Mesothelial cell of epicardium (in vitro differentiated cells): ENCODE results near the gene PGF. TPM values are rescaled to one million over a fixed set of nuclear protein-coding genes. Genes with fewer than 3 reads are reported as not detected.

Experiments
- DNase-seq, 2 experiments: peaks; one replicate each; pipeline ENCODE4 v3.0.0; 2021; ENCODE audit warnings: low spot score in 2 of 2; ENCODE audit not compliant: unreplicated experiment in 2 of 2
- H3K27ac Mint-ChIP-seq: 2 replicates; pipeline ENCODE4 v1.8.0; 2021; ENCODE audit warnings: mixed read lengths
- H3K27me3 Mint-ChIP-seq: 2 replicates; pipeline ENCODE4 v1.8.0; 2021; ENCODE audit warnings: low read depth, mixed read lengths
- H3K36me3 Mint-ChIP-seq: 2 replicates; pipeline ENCODE4 v1.8.0; 2021; ENCODE audit warnings: mixed read lengths
- H3K4me1 Mint-ChIP-seq: 2 replicates; pipeline ENCODE4 v1.8.0; 2021; ENCODE audit warnings: mixed read lengths
- H3K4me3 Mint-ChIP-seq: 2 replicates; pipeline ENCODE4 v1.8.0; 2021; ENCODE audit warnings: mild to moderate bottlenecking, moderate library complexity, mixed read lengths
- H3K9me3 Mint-ChIP-seq: 2 replicates; pipeline ENCODE4 v1.8.0; 2021; ENCODE audit warnings: mixed read lengths
- total RNA-seq: library from RNA; stranded (reverse); gene quantifications from 3 replicates; pipeline ENCODE4 v1.2.1, GENCODE V29; 2021
- TF ChIP-seq, protein P1 (sequence below): fragments of 200-600 bp; sonication (generic); IDR thresholded peaks from one replicate; pipeline ENCODE4 v1.5.0; 2021; ENCODE audit warnings: antibody characterized with exemption; ENCODE audit not compliant: unreplicated experiment

PGF gene
- total RNA-seq, 1 donor from 2014 or later = 9.6 TPM

DNA sequence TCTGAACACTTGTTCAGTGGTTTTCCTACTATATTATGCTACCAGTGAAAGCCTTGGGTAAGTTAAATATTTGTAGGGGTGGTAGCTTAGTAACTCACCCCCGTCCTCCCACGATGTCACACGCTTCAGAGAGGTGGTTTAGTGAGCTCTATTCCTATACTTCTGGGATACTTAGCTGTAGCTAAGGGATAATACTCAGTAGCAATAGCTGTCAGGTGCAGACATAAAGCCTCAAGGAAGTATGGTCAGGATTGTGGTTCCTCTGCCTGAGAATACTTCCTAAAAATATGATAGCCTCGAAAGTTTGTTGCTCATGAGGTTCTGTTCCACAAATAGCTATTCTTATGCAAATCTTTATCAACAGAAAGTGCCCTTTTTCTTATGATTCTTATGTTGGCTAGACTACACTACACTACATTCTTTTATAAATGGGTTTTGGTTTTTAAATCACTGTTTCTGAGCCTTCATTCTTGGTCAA lies 61.7 kb downstream of the PGF start:
- Mint-ChIP-seq H3K27ac (no peak overlapping the region), H3K27me3 (no peaks in the 10 kb centered on the region), H3K4me3 (no peak overlapping the region), H3K4me1 (no peaks in the 10 kb centered on the region), H3K9me3 (no peaks in the 10 kb centered on the region), H3K36me3 (peaks cover 52% of the 10 kb centered on the region)
- DNase-seq = no peak
- TF ChIP-seq, protein P1, sequence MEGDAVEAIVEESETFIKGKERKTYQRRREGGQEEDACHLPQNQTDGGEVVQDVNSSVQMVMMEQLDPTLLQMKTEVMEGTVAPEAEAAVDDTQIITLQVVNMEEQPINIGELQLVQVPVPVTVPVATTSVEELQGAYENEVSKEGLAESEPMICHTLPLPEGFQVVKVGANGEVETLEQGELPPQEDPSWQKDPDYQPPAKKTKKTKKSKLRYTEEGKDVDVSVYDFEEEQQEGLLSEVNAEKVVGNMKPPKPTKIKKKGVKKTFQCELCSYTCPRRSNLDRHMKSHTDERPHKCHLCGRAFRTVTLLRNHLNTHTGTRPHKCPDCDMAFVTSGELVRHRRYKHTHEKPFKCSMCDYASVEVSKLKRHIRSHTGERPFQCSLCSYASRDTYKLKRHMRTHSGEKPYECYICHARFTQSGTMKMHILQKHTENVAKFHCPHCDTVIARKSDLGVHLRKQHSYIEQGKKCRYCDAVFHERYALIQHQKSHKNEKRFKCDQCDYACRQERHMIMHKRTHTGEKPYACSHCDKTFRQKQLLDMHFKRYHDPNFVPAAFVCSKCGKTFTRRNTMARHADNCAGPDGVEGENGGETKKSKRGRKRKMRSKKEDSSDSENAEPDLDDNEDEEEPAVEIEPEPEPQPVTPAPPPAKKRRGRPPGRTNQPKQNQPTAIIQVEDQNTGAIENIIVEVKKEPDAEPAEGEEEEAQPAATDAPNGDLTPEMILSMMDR = no peak

DNA sequence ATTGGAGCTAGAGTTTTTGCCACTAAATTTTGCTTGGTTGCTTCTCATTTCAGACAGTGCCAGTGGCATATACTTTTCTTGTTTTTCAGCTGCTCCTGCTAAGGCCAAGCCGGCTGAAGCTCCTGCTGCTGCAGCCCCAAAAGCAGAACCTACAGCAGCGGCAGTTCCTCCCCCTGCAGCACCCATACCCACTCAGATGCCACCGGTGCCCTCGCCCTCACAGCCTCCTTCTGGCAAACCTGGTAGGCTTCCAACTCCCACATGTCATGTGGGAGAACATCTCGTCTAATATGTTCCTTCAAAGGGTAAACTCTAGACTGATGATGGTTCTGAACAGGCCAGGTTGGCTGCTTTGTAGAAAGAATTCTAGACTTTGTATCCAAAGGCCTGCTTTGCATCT lies 62.7 kb downstream of the PGF start:
- H3K36me3 Mint-ChIP-seq = peaks cover 46% of the 10 kb centered on the region
- TF ChIP-seq, protein P1 = no peak

DNA sequence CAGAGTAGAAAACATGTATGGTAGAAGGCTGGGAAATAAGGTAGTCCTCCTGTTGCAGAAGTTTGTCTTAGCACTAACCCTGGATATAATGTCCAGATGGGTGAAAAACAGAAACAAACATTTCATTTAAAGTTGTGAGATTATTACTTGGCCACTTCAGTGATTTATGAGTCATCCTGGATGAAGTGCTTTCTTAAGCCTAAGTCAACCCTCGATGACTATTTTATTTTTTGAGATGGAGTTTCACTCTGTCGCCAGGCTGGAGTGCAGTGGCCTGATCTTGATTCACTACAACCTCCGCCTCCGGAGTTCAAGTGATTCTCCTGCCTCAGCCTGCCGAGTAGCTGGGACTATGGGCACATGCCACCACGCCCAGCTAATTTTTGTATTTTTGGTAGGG lies 63.5 kb downstream of the PGF start:
- no peak for DNase-seq
- Mint-ChIP-seq H3K4me3 (no peak overlapping the region), H3K27me3 (no peaks in the 10 kb centered on the region), H3K9me3 (no peaks in the 10 kb centered on the region), H3K27ac (no peak overlapping the region), H3K4me1 (peaks cover 8% of the 10 kb centered on the region), H3K36me3 (peaks cover 37% of the 10 kb centered on the region)
- TF ChIP-seq, protein P1 = no peak

More for the DNA sequence above, 62.7 kb downstream of the PGF start:
- H3K4me1 Mint-ChIP-seq = peaks cover 8% of the 10 kb centered on the region
- no peak for DNase-seq
- H3K27me3 Mint-ChIP-seq = no peaks in the 10 kb centered on the region
- H3K9me3 Mint-ChIP-seq = no peaks in the 10 kb centered on the region
- H3K27ac Mint-ChIP-seq = no peak overlapping the region
- H3K4me3 Mint-ChIP-seq = no peak overlapping the region

Other genes starting within 250 kb of the PGF start
- 43.8 to 55.5 TPM (median 49.1 TPM) in 3 replicates for gene AREL1, start 242.5 kb downstream of the PGF start, total RNA-seq
- gene FCF1, start 242.5 kb downstream of the PGF start, total RNA-seq = 43.9 to 46.8 TPM (median 44.5 TPM) in 3 replicates
- 125 to 135 TPM (median 125 TPM) in 3 replicates for gene YLPM1, start 192.3 kb downstream of the PGF start, total RNA-seq
- not detected in 3 replicates for gene PROX2, start 79.5 kb downstream of the PGF start, total RNA-seq
- gene DLST, start 73.7 kb downstream of the PGF start, total RNA-seq = 74.4 to 81.5 TPM (median 79.7 TPM) in 3 replicates
- gene RPS6KL1, start 32.3 kb downstream of the PGF start, total RNA-seq = 0.13 to 1.1 TPM (median 0.70 TPM) in 3 replicates
- 31.0 to 34.7 TPM (median 33.9 TPM) in 3 replicates for gene EIF2B2, start 47.3 kb upstream of the PGF start, total RNA-seq
- 40.3 to 47.4 TPM (median 47.0 TPM) in 3 replicates for gene MLH3, start 95.9 kb upstream of the PGF start, total RNA-seq
- gene ACYP1, start 108.4 kb upstream of the PGF start, total RNA-seq = 16.7 to 17.5 TPM (median 17.3 TPM) in 3 replicates
- gene ZC2HC1C, start 114.0 kb upstream of the PGF start, total RNA-seq = 2.3 to 3.6 TPM (median 2.4 TPM) in 3 replicates
- 116 to 133 TPM (median 121 TPM) in 3 replicates for gene NEK9, start 171.5 kb upstream of the PGF start, total RNA-seq
- 237 to 242 TPM (median 241 TPM) in 3 replicates for gene TMED10, start 221.0 kb upstream of the PGF start, total RNA-seq